BE2C (cell line): ENCODE results near the gene TMEM131L.

Experiments
- DNase-seq: peaks from one replicate; pipeline ENCODE4 v3.0.0-alpha.2; 2020
- H3K27me3 ChIP-seq: fragments of 250-450 bp; sonication (Bioruptor Pico); 2 replicates; pipeline ENCODE4 v1.5.1; 2020; ENCODE audit warnings: mild to moderate bottlenecking
- H3K36me3 ChIP-seq: fragments of 250-450 bp; sonication (Bioruptor Pico); 2 replicates; pipeline ENCODE4 v1.5.1; 2020; ENCODE audit warnings: mild to moderate bottlenecking
- H3K4me1 ChIP-seq: fragments of 250-450 bp; sonication (Bioruptor Pico); 2 replicates; pipeline ENCODE4 v1.5.1; 2020
- H3K4me3 ChIP-seq: 2 replicates; pipeline ENCODE4 v1.5.1; 2011; ENCODE audit warnings: low read depth, low read length
- H3K9me3 ChIP-seq: fragments of 250-450 bp; sonication (Bioruptor Pico); 2 replicates; pipeline ENCODE4 v1.5.1; 2020
- CTCF ChIP-seq: IDR thresholded peaks from 2 replicates; pipeline ENCODE4 v1.5.1; 2012; ENCODE audit warnings: mild to moderate bottlenecking, low read depth, low read length

TMEM131L gene

GRCh38 chr4:153634738-153635353, 168.7 kb downstream of the TMEM131L start:
- peak; percentile 81 for TF ChIP-seq CTCF
- Histone ChIP-seq H3K36me3 (peaks cover 13% of the 10 kb centered on the region), H3K4me1 (no peaks in the 10 kb centered on the region), H3K4me3 (no peak overlapping the region), H3K9me3 (no peaks in the 10 kb centered on the region), H3K27me3 (no peaks in the 10 kb centered on the region)
- no peak for DNase-seq

GRCh38 chr4:153635846-153636245, 169.7 kb downstream of the TMEM131L start:
- no peak for TF ChIP-seq CTCF
- Histone ChIP-seq H3K4me1 (no peaks in the 10 kb centered on the region), H3K4me3 (no peak overlapping the region), H3K27me3 (no peaks in the 10 kb centered on the region), H3K9me3 (no peaks in the 10 kb centered on the region), H3K36me3 (peaks cover 6% of the 10 kb centered on the region; the same call in 1 of the 2 replicates)
- no peak for DNase-seq

GRCh38 chr4:153637201-153637600, 171.0 kb downstream of the TMEM131L start:
- DNase-seq, result no peak
- Histone ChIP-seq H3K4me1 (no peaks in the 10 kb centered on the region), H3K36me3 (peaks cover 6% of the 10 kb centered on the region; the same call in 1 of the 2 replicates)

GRCh38 chr4:153638011-153638410, 171.9 kb downstream of the TMEM131L start:
- Histone ChIP-seq H3K36me3 (peaks cover 6% of the 10 kb centered on the region; the same call in 1 of the 2 replicates), H3K9me3 (no peaks in the 10 kb centered on the region), H3K27me3 (no peaks in the 10 kb centered on the region), H3K4me1 (no peaks in the 10 kb centered on the region), H3K4me3 (no peak overlapping the region)
- no peak for DNase-seq
- TF ChIP-seq CTCF, result no peak

More at GRCh38 chr4:153637201-153637600, 171.0 kb downstream of the TMEM131L start:
- no peak overlapping the region for H3K4me3 ChIP-seq
- TF ChIP-seq CTCF, result no peak
- H3K9me3 ChIP-seq, result no peaks in the 10 kb centered on the region
- H3K27me3 ChIP-seq, result no peaks in the 10 kb centered on the region

GRCh38 chr4:153638999-153639398, 172.8 kb downstream of the TMEM131L start:
- Histone ChIP-seq H3K9me3 (no peaks in the 10 kb centered on the region), H3K4me3 (no peak overlapping the region), H3K27me3 (no peaks in the 10 kb centered on the region), H3K36me3 (peaks cover 6% of the 10 kb centered on the region; the same call in 1 of the 2 replicates), H3K4me1 (no peaks in the 10 kb centered on the region)
- TF ChIP-seq CTCF, result no peak
- no peak for DNase-seq

- no peak for TF ChIP-seq CTCF
- no peaks in the 10 kb centered on the region for H3K4me1 ChIP-seq
Measured at GRCh38 chr4:153639833-153640802, 174.0 kb downstream of the TMEM131L start.

More at GRCh38 chr4:153639833-153640802, 174.0 kb downstream of the TMEM131L start:
- Histone ChIP-seq H3K36me3 (peaks cover 6% of the 10 kb centered on the region; the same call in 1 of the 2 replicates), H3K4me3 (no peak overlapping the region), H3K27me3 (no peaks in the 10 kb centered on the region), H3K9me3 (no peaks in the 10 kb centered on the region)
- no peak for DNase-seq
